Naive B cell (primary cell): ENCODE data around the gene AGTPBP1. TPM values are rescaled to one million over a fixed set of nuclear protein-coding genes. Genes with fewer than 3 reads are reported as not detected.
A peak's percentile ranks its signal among the peaks of the same experiment; 100 is the strongest.

Source experiments
- ATAC-seq, 2 donors: fragments of 150-1000 bp; cut with Tn5 transposase; 2 replicates each; pipeline ENCODE4 v1.10.0; 2021; ENCODE audit warnings: low read depth in 2 of 2, mild to moderate bottlenecking in 2 of 2, moderate library complexity in 2 of 2
- DNase-seq: peaks from one replicate; pipeline ENCODE4 v3.0.0; 2022
- H3K27ac Mint-ChIP-seq, 6 donors: one replicate each; pipeline ENCODE4 v1.8.0; 2020 to 2022; ENCODE audit warnings: mild to moderate bottlenecking in 6 of 6, mixed read lengths in 6 of 6, moderate library complexity in 5 of 6, inconsistent platforms in 2 of 6
- H3K27me3 Mint-ChIP-seq, 3 donors: one replicate each; pipeline ENCODE4 v1.8.0; 2021 to 2022; ENCODE audit warnings: mixed read lengths in 3 of 3, mild to moderate bottlenecking in 1 of 3
- H3K36me3 Mint-ChIP-seq, 2 donors: one replicate each; pipeline ENCODE4 v1.8.0; 2020 to 2022; ENCODE audit warnings: mixed read lengths in 2 of 2, inconsistent platforms in 1 of 2, mild to moderate bottlenecking in 1 of 2
- H3K4me1 Mint-ChIP-seq, 3 donors: one replicate each; pipeline ENCODE4 v1.8.0; 2020 to 2022; ENCODE audit warnings: mixed read lengths in 3 of 3, inconsistent platforms in 1 of 3, mild to moderate bottlenecking in 1 of 3, moderate library complexity in 1 of 3
- H3K4me3 Mint-ChIP-seq, 8 donors: one replicate each; pipeline ENCODE4 v1.8.0; 2020 to 2022; ENCODE audit warnings: mild to moderate bottlenecking in 8 of 8, mixed read lengths in 8 of 8, moderate library complexity in 8 of 8, inconsistent platforms in 2 of 8
- H3K9me3 Mint-ChIP-seq, 7 donors: one replicate each; pipeline ENCODE4 v1.8.0; 2020 to 2022; ENCODE audit warnings: mixed read lengths in 7 of 7, mild to moderate bottlenecking in 5 of 7, inconsistent platforms in 2 of 7, moderate library complexity in 1 of 7
- polyA plus RNA-seq, 6 donors: library from polyadenylated mRNA; unstranded; fragments of 300-500 nt; fragmentation: Illumina TruSeq; gene quantifications; one replicate each; pipeline ENCODE4 v1.2.3, GENCODE V29; 2021; ENCODE audit warnings: low read depth in 6 of 6

AGTPBP1 gene
- polyA plus RNA-seq, 6 donors from 2014 or later = 10.5 to 27.1 (median 19.4) TPM

DNA sequence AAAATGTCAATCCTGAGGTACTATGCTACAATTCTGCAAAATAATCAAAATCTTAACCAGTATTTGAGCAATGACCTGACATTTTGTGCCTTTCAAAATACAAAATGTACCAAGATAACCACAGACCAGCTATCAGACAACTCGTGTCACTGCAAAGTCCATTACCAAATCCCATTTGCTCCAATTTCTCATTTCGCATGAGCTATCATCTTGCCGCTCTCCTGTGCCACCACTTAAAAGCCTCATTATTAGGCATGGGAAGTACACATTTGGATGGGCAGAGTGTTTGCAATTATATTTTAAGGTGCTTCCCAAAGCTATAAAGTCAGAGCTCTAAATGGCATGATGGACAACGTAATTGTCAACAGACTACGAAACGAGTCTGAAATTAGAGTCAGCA is 205.2 kb downstream of the AGTPBP1 start:
- Mint-ChIP-seq H3K4me3 (no peak overlapping the region), H3K27me3 (no peaks in the 10 kb centered on the region), H3K4me1 (no peaks in the 10 kb centered on the region), H3K27ac (no peak overlapping the region), H3K36me3 (no peaks in the 10 kb centered on the region), H3K9me3 (no peaks in the 10 kb centered on the region)
- no peak for ATAC-seq
- no peak for DNase-seq

DNA sequence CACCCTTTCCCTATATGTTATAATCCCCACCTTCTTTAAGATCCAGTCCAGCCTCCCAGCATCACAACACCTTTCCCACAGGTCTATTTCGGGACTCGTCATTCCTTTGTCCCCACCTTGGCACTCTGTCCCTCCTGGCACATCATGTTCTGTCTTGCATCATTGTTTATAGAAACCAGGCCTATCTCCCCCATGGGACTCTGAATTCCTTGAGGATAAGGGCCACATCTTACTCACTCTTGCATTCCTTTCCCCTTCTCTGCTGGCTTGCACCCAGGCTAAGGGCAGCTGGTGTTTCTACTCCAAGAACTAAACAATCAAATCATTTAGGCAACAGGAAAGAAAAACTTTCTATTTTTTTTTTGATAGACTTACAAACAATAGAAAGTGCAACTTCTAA is 205.7 kb downstream of the AGTPBP1 start:
- H3K4me3 Mint-ChIP-seq = no peak overlapping the region
- H3K36me3 Mint-ChIP-seq = no peaks in the 10 kb centered on the region
- no peaks in the 10 kb centered on the region for H3K27me3 Mint-ChIP-seq
- ATAC-seq = no peak
- no peak overlapping the region for H3K27ac Mint-ChIP-seq
- H3K9me3 Mint-ChIP-seq = no peaks in the 10 kb centered on the region
- H3K4me1 Mint-ChIP-seq = no peaks in the 10 kb centered on the region
- no peak for DNase-seq

DNA sequence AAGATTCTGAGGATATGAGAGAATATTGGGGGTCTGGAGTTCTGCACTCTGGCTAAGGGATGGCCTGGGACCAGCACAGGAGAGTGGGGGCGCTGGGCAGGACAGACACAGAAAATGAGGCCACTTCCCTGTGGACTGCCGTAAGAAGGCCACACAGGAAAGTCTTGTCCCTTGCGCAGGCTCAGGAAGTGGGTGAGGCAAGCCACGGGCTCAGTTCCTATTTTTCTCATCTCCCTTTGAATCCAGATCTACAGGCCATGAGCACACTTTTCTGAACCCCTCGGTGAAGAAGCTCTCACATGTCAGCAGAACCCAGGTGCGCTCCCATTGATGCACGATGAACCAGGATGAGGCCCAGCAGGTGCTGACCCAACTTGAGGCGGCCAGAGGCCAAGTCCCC is 207.4 kb downstream of the AGTPBP1 start:
- H3K9me3 Mint-ChIP-seq = no peaks in the 10 kb centered on the region
- peak overlapping the region in 1 of 6 donors; percentile 7 for H3K27ac Mint-ChIP-seq
- H3K36me3 Mint-ChIP-seq = no peaks in the 10 kb centered on the region
- H3K4me1 Mint-ChIP-seq = no peaks in the 10 kb centered on the region
- DNase-seq = no peak
- peaks cover 0 to 2% (median 0%) of the 10 kb centered on the region in 3 donors for H3K27me3 Mint-ChIP-seq
- no peak for ATAC-seq
- no peak overlapping the region for H3K4me3 Mint-ChIP-seq

DNA sequence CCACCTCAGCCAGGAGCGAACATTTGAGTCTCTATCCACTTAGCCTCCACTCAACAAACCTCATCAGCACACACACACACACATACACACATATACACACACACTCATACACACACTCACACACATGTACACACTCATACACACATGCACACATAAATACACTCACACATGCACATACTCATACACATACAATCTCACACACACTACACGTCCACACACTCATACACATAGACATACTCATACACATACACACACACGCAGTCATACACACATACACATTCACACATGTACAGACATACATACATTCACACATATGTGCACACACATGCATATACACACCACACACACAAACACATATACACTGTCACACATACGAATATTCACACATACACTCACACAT is 208.2 kb downstream of the AGTPBP1 start:
- no peaks in the 10 kb centered on the region for H3K36me3 Mint-ChIP-seq
- DNase-seq = no peak
- H3K9me3 Mint-ChIP-seq = no peaks in the 10 kb centered on the region
- peaks cover 0 to 9% (median 0%) of the 10 kb centered on the region in 3 donors for H3K27me3 Mint-ChIP-seq
- ATAC-seq = no peak
- H3K4me1 Mint-ChIP-seq = no peaks in the 10 kb centered on the region
- H3K27ac Mint-ChIP-seq = no peak overlapping the region
- H3K4me3 Mint-ChIP-seq = no peak overlapping the region

DNA sequence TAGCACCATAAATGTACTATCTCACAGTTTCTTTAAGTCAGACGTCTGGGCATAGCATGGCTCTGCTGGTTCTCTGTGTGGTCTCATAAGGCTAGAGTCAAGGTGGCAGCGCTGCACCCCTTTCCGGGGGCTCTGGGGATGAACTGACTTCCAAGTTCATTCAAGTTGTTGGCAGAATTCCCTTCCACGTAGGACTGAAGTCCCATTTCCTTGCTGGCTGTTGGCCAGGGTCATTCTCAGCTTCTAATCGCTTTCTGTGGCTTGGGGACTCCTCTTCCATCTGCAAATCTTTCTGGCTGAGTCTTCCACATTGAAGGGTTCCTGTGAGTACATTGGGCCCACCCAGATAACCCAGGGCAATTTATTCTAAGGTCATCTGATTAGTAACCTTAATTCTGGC is 211.0 kb downstream of the AGTPBP1 start:
- DNase-seq (no peak), ATAC-seq (no peak)
- Mint-ChIP-seq H3K27me3 (peaks cover 0 to 21% (median 6%) of the 10 kb centered on the region in 3 donors), H3K9me3 (peaks cover 0 to 4% (median 2%) of the 10 kb centered on the region in 7 donors), H3K4me3 (no peak overlapping the region), H3K36me3 (no peaks in the 10 kb centered on the region), H3K27ac (no peak overlapping the region), H3K4me1 (no peaks in the 10 kb centered on the region)

DNA sequence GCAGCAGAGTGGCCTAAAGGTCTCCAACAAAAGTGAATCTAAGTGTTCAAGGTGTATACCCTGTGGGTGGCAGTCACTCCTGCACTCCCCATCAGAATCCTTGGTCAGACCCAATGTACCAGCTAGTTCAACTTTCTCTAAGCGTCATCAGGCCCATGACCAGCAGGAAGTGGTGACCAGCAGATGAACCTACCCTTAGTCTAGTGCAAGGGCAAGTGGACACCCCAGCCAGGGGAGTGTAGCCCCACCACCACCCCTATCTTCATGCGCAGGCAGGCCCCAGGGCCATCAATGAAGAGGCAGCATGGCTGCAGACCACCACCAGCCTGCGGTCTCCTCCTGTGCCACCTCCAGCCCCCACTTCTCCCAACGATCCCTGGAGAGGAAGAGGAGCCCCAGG is 213.1 kb downstream of the AGTPBP1 start:
- no peaks in the 10 kb centered on the region for H3K4me1 Mint-ChIP-seq
- no peak overlapping the region for H3K4me3 Mint-ChIP-seq
- H3K27ac Mint-ChIP-seq = no peak overlapping the region
- H3K9me3 Mint-ChIP-seq = peaks cover 0 to 7% (median 2%) of the 10 kb centered on the region in 7 donors
- DNase-seq = no peak
- no peaks in the 10 kb centered on the region for H3K36me3 Mint-ChIP-seq
- ATAC-seq = no peak
- peaks cover 21 to 40% (median 25%) of the 10 kb centered on the region in 3 donors for H3K27me3 Mint-ChIP-seq

DNA sequence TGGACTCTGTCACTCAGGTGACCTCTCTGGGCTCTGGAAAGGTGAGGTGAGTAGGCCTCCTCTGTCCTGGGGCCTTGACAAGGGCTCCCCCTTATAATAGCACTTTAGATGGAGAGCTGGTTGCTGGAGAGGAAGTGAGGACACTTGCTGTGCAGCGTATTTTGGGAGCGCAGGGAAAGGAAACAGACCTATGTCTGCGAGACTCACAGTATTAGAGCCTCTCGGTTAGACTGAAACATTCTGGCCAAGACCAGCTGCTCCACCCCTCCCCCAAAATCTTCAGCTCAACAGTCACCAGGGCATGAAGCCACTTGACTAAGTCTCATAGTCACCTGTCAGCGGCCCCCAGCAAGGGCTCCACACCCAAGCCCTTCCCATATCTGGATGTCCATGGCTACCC is 213.6 kb downstream of the AGTPBP1 start:
- Mint-ChIP-seq H3K36me3 (no peaks in the 10 kb centered on the region), H3K4me3 (no peak overlapping the region), H3K4me1 (peaks cover 0 to 2% (median 0%) of the 10 kb centered on the region in 3 donors), H3K27ac (no peak overlapping the region), H3K27me3 (peaks cover 21 to 43% (median 27%) of the 10 kb centered on the region in 3 donors), H3K9me3 (peaks cover 0 to 7% (median 2%) of the 10 kb centered on the region in 7 donors)
- ATAC-seq (no peak), DNase-seq (no peak)

DNA sequence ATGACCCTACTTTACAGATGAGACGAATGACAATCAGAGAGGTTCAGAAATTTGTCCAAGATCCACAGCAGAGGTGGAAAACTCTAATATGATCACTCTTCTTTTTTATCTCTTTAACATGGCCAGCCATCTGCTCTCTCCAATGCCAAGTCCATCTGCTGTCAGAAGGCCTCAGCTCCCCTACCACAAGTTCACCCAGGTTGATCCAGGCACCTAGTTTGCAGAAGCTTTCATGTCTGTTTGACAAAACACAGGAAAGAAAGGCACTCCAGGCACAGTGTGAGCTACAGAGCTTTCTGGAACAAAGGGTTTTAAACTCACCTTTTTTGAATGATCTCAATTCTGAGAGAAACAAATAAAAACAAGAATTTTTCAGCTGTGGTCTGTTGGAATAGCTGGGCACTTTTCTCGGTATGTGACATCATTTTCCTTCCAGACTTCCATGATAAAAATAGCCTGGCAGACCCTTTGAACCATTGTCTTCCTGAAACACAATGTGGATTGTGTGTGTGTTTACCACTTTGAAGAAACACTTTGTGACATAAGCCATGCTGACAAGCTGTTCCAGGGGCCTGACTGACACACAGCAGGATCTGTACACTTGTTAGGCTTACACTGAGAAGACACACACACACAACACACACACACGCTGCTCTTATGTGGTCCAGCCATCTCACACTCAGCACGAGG is 214.3 kb downstream of the AGTPBP1 start:
- H3K27me3 Mint-ChIP-seq = peaks cover 21 to 50% (median 34%) of the 10 kb centered on the region in 3 donors
- peaks cover 0 to 7% (median 2%) of the 10 kb centered on the region in 7 donors for H3K9me3 Mint-ChIP-seq
- H3K27ac Mint-ChIP-seq = no peak overlapping the region
- DNase-seq (no peak), ATAC-seq (no peak)
- peaks cover 1 to 9% (median 6%) of the 10 kb centered on the region in 3 donors for H3K4me1 Mint-ChIP-seq
- no peak overlapping the region for H3K4me3 Mint-ChIP-seq
- no peaks in the 10 kb centered on the region for H3K36me3 Mint-ChIP-seq

DNA sequence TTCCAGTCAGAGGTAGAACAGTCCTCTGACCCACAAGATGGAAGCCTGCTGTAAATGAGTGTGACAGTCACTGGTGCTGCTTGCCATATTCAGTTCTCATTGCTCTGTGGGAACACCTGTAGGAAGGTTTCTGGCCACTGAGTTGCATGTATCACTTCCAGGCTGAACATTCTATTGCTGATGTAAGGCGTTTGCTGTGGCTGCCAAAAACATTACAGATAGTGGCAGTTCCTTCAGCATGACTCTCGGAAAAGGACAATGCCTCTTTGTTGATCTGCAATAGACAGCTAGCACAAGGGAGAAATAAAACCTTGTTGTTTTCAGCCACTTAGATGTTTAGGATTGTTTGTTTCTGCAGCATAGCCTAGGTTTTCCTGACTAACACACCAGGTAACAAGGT is 217.2 kb downstream of the AGTPBP1 start:
- H3K9me3 Mint-ChIP-seq = peaks cover 0 to 7% (median 2%) of the 10 kb centered on the region in 7 donors

DNA sequence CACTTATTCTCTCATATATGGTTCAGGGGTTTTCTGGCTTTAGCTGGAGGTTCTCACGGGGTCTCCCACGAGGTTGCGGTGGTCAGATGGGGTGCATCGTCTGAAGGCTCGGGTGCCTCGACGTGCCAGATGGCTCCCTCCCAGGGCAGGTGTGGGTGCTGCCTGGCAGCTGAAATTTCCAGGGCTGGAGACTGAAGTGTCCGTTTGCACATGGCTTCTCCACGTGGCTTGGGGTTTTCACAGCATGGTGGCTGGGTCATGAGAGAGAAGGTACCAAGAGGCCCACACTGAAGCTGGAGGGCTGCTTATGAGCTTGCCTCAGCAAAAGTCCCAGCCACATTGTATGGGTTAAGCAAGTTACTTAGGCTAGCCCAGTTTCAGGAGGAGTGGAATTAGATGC is 218.6 kb downstream of the AGTPBP1 start:
- peaks cover 6 to 16% (median 12%) of the 10 kb centered on the region in 3 donors for H3K4me1 Mint-ChIP-seq
- H3K27me3 Mint-ChIP-seq = peaks cover 37 to 74% (median 64%) of the 10 kb centered on the region in 3 donors
- DNase-seq (no peak), ATAC-seq (no peak)
- H3K36me3 Mint-ChIP-seq = no peaks in the 10 kb centered on the region
- peaks cover 0 to 7% (median 2%) of the 10 kb centered on the region in 7 donors for H3K9me3 Mint-ChIP-seq
- H3K4me3 Mint-ChIP-seq = peak overlapping the region in 6 of 8 donors; percentile 5 to 63 (median 53)
- H3K27ac Mint-ChIP-seq = no peak overlapping the region

More for the DNA sequence above, 217.2 kb downstream of the AGTPBP1 start:
- Mint-ChIP-seq H3K4me3 (no peak overlapping the region), H3K36me3 (no peaks in the 10 kb centered on the region), H3K27me3 (peaks cover 36 to 74% (median 59%) of the 10 kb centered on the region in 3 donors), H3K27ac (no peak overlapping the region), H3K4me1 (peaks cover 6 to 16% (median 12%) of the 10 kb centered on the region in 3 donors)
- ATAC-seq (no peak), DNase-seq (no peak)

DNA sequence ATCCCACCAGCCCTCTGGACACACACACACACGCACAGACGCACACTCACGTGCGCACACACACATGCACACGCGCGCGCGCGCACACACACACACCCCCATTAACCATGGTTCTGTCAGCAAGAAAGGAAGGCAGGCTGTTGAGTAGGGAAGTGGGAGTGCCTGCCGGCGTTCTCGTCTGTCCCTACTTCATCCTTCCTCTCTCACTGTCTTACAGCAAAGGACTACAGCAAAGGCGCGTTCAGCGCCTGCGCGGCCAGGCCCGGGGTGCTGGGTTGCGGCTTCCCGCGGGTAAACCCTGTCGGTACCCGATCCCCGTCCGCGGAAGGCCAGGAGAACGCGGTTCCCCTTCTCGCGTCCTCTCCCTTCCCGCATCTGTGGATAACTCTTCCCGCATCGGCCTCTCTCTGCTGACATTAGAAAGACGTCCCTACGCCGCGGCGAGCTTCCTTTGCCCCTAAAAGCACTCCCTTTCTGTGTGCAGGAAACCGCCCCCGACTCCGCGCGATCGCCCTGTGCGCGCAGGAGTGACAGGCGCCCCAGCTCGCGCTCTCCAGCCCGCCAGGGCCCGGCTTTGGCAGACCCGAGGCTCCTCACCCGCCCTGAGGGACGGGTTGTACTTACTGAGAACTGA is 219.2 kb downstream of the AGTPBP1 start:
- DNase-seq = no peak

DNA sequence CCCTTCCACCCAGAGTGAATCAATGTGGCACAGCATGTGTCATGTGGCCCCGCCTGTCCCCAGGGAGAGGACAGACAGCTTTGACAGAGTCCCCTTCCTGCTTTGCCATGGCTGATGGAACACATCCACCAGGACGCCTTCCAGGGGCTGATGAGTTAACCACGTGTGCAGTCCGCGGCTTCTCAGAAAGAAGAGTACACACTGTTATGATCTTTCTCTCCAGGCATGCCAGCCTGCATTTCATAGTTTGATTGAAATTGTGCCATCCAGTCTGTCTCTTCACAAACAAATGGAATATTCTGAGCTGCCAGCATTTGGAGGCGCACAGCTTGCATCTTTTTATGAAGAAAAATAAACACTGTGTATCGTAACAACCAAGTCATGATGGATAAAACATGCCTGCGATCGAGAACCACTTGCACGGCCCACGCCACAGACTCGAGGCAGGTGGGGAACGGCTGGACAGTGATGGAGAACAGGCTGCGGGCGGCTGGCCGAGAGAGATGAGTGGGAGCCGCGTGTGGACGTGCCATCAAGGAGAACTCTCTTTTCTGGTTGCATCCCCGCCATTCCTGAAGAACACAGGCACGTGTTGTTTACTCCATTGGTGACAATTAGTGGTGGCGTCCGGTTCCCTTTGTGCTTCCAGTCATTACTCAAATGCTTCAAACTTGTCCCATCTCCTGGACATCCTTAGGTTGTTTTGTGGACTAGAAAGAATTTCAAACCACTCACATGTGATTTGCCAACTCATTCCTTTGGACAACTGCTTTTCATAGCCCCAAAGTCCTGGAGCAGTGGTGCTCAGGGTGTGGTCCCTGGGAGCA is 220.2 kb downstream of the AGTPBP1 start:
- peaks cover 0 to 7% (median 0%) of the 10 kb centered on the region in 7 donors for H3K9me3 Mint-ChIP-seq
- no peak overlapping the region for H3K27ac Mint-ChIP-seq
- ATAC-seq (no peak), DNase-seq (no peak)
- H3K27me3 Mint-ChIP-seq = peaks cover 37 to 69% (median 64%) of the 10 kb centered on the region in 3 donors
- peaks cover 6 to 16% (median 12%) of the 10 kb centered on the region in 3 donors for H3K4me1 Mint-ChIP-seq
- peak overlapping the region in 2 of 8 donors; percentile 3 to 54 for H3K4me3 Mint-ChIP-seq
- H3K36me3 Mint-ChIP-seq = no peaks in the 10 kb centered on the region

More for the DNA sequence above, 219.2 kb downstream of the AGTPBP1 start:
- Mint-ChIP-seq H3K4me1 (peaks cover 6 to 16% (median 12%) of the 10 kb centered on the region in 3 donors), H3K36me3 (no peaks in the 10 kb centered on the region), H3K4me3 (peak overlapping the region in 7 of 8 donors; percentile 51 to 64 (median 55)), H3K9me3 (peaks cover 0 to 7% (median 2%) of the 10 kb centered on the region in 7 donors), H3K27me3 (peaks cover 37 to 69% (median 64%) of the 10 kb centered on the region in 3 donors), H3K27ac (no peak overlapping the region)
- ATAC-seq = no peak

DNA sequence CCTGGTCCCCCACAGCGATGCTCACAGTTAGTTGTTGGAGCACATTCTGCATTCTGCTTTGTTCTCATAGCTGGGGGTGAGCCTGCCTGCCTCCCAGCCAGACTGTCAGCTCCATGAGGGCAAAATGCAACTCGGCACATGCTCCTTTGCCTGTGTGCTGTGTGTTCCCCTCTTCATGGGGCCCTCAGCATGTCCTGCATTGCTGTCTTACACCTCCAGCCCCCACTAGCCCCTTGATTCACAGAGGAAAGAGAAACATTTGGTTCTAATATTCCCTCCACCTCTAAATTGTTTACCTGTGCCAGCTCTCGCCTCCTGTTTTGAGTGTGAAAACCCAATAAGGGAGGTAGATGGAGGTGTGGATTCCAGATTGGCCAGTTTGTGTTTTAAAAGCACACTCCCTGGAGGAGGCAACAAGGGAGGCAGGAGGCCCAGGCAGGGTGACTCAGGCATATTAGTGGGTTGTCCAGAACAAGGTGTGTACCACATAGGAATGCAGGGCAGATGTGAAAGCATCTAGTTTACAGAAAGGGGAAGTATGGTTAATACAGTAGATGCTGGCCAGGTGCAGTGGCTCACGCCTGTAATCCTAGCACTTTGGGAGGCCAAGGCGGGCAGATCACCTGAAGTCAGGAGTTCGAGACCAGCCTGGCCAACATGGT is 224.6 kb downstream of the AGTPBP1 start:
- Mint-ChIP-seq H3K9me3 (peaks cover 0 to 5% (median 0%) of the 10 kb centered on the region in 7 donors), H3K4me1 (peaks cover 1 to 4% (median 2%) of the 10 kb centered on the region in 3 donors), H3K27ac (no peak overlapping the region), H3K27me3 (peaks cover 17 to 37% (median 33%) of the 10 kb centered on the region in 3 donors), H3K36me3 (no peaks in the 10 kb centered on the region), H3K4me3 (no peak overlapping the region)
- ATAC-seq (no peak), DNase-seq (no peak)
